GM21390 (cell line): ENCODE data around the gene CASTOR2.
"Not testable (repeated sequence)": the region's sequence is repeated elsewhere in the genome, so short reads cannot be mapped to it uniquely, and the experiment has no call there.

Experiments
- ATAC-seq: cut with Tn5 transposase; IDR thresholded peaks from one replicate; pipeline ENCODE4 v1.9.1; 2021; ENCODE audit not compliant: unreplicated experiment

CASTOR2 gene

GRCh38 chr7:74964511-74965119 is at the start of gene CASTOR2:
TSS of gene CASTOR2 (plus strand) at chr7:74964705. CDS start at chr7:74964986, 281 bp downstream.
- ATAC-seq = peak; percentile 91

- ATAC-seq = not testable (repeated sequence)
These were observed 42.1 kb upstream of the CASTOR2 start for GRCh38 chr7:74922321-74922890.

- not testable (repeated sequence) for ATAC-seq
These were observed 40.9 kb upstream of the CASTOR2 start for GRCh38 chr7:74923644-74924043.

GRCh38 chr7:74926968-74927367 is 37.5 kb upstream of the CASTOR2 start:
- ATAC-seq = peak; percentile 55

- ATAC-seq = peak; percentile 24
These were observed 32.8 kb upstream of the CASTOR2 start for GRCh38 chr7:74931563-74932328.

- not testable (repeated sequence) for ATAC-seq
These were observed 25.1 kb upstream of the CASTOR2 start for GRCh38 chr7:74939429-74939828.

- not testable (repeated sequence) for ATAC-seq
These were observed 23.0 kb upstream of the CASTOR2 start for GRCh38 chr7:74941302-74942069.

- ATAC-seq = not testable (repeated sequence)
These were observed 20.6 kb upstream of the CASTOR2 start for GRCh38 chr7:74943923-74944322.

GRCh38 chr7:74947741-74948140 is 16.8 kb upstream of the CASTOR2 start:
- ATAC-seq = not testable (repeated sequence)

GRCh38 chr7:74953774-74954173 is 10.7 kb upstream of the CASTOR2 start:
- ATAC-seq = not testable (repeated sequence)

- not testable (repeated sequence) for ATAC-seq
These were observed 6.2 kb upstream of the CASTOR2 start for GRCh38 chr7:74958328-74958727.

GRCh38 chr7:74963704-74964510 is 598 bp upstream of the CASTOR2 start:
- peak; percentile 53 for ATAC-seq

- not testable (repeated sequence) for ATAC-seq
These were observed 1.8 kb downstream of the CASTOR2 start for GRCh38 chr7:74966208-74966854.

- ATAC-seq = not testable (repeated sequence)
These were observed 2.4 kb downstream of the CASTOR2 start for GRCh38 chr7:74966909-74967308.

- not testable (repeated sequence) for ATAC-seq
These were observed 6.9 kb downstream of the CASTOR2 start for GRCh38 chr7:74971431-74971830.

- not testable (repeated sequence) for ATAC-seq
These were observed 7.9 kb downstream of the CASTOR2 start for GRCh38 chr7:74972377-74972776.

GRCh38 chr7:74975959-74976358 is 11.5 kb downstream of the CASTOR2 start:
- not testable (repeated sequence) for ATAC-seq

- ATAC-seq = not testable (repeated sequence)
These were observed 13.0 kb downstream of the CASTOR2 start for GRCh38 chr7:74977523-74977922.

- not testable (repeated sequence) for ATAC-seq
These were observed 23.9 kb downstream of the CASTOR2 start for GRCh38 chr7:74988436-74988835.

GRCh38 chr7:74993121-74993520 is 28.6 kb downstream of the CASTOR2 start:
- no peak for ATAC-seq
